Stomach (tissue), 4 donors: ENCODE data around the gene BIN1.
A peak's percentile ranks its signal among the peaks of the same experiment; 100 is the strongest.

ENCODE experiments used
- CTCF ChIP-seq, 7 experiments: fragments of 450-650 bp in 4 of 7; fragments of 200-600 bp in 3 of 7; sonication (generic) in 3 of 7; IDR thresholded peaks; one replicate each; pipeline ENCODE4 v1.5.1; 2016 to 2019; ENCODE audit warnings: antibody characterized with exemption in 7 of 7, control low read depth in 2 of 7, mild to moderate bottlenecking in 1 of 7
- EP300 ChIP-seq: sonication (generic); formaldehyde crosslinking; IDR thresholded peaks from one replicate; pipeline ENCODE4 v1.6.1; 2017; ENCODE audit warnings: antibody characterized with exemption
- POLR2A ChIP-seq, 4 donors: fragments of 450-650 bp; IDR thresholded peaks; one replicate each; pipeline ENCODE4 v1.6.1; 2016; ENCODE audit warnings: antibody characterized with exemption in 4 of 4, control low read depth in 2 of 4, mild to moderate bottlenecking in 1 of 4, moderate library complexity in 1 of 4

- TF ChIP-seq CTCF (IDR thresholded peaks at IDR 0.05) (peak in 5 of 7 experiments; percentile 82 to 97 (median 87)), POLR2A (IDR thresholded peaks at IDR 0.05) (no peak), EP300 (no peak)
Measured at GRCh38 chr2:127049927-127050802, 56.8 kb downstream of the BIN1 start.
